GM19240 (cell line): ENCODE data around the gene GNGT2.
"Not testable (repeated sequence)": the region's sequence is repeated elsewhere in the genome, so short reads cannot be mapped to it uniquely, and the experiment has no call there.

Experiments used
- DNase-seq: peaks from one replicate; pipeline ENCODE4 v3.0.0; 2011; ENCODE audit warnings: low spot score; ENCODE audit not compliant: insufficient read length

GNGT2 gene

GRCh38 chr17:49213399-49213798, 3.0 kb upstream of the GNGT2 start:
- no peak for DNase-seq

GRCh38 chr17:49209061-49209571, 1.3 kb downstream of the GNGT2 start:
- DNase-seq: no peak

GRCh38 chr17:49204516-49204915, 5.9 kb downstream of the GNGT2 start:
- DNase-seq: no peak

DNA sequence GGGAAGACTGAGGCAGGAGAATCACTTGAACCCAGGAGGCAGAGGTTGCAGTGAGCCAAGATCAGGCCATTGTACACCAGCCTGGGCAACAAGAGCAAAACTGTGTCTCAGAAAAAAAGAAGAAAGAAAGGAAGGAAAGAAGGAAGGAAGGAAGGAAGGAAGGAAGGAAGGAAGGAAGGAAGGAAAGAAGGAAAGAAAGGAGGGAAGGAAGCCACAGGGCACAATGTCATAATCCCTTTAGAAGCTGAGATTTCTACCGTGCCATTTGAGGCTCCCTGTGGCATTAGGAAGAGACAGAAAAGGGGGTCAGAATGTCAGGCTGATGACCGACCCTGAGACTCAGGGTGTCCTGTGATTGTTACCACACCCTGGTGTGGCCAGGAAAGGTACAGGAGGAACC, 6.6 kb downstream of the GNGT2 start:
- DNase-seq: no peak

DNA sequence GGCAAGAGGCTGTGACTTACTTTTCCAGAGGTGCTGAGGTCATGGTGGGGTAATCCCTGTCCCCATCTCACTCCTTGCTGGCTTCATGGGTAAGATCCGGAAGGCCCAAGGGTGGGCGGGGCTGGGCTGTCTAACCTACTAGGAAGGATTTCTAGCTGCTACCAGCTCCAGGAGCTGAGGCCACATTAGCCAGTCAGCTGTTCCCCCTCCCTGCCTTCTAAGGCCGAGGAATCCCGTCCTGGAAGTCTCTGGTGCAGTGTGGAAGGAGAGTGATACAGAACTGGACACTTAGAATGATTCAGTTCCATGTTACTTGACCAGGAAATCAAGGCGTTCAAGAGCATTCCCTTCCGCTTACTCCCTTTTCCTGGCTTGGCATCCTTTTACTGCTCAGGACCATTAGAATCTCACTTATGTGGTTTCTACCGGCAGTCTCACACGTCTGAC, 8.9 kb downstream of the GNGT2 start:
- no peak for DNase-seq

DNA sequence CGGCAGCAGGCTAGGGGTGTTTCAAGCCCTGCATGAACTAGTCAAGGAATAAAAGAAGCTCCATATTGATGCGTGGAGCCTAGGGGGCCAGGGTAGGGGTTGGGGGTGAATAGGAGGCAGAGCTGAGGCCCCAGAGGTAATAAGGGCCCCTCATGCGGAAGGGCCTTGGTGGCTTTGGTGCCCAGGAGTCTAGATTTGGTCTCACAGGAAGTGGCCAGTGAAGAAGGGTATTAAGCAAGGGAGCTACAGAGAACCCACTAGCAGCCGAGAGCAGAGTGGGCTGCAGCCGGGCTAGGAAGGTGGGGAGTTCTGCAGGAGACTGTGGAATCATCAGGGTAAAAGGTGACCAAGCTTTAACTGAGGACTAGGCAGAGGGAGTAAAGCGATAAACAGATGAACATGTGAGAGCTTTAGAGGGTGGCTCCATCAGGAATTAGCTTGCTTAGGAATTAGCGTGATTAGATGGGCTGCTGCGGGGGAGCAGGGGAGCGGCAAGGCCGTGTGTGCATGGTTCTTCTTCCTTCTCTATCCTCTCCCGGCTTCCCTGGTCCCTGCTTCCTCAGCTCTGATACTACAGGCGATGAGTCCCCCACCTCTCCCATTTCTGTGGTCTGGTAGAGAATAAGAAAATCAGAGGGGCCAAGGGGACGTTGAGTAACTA, 9.8 kb downstream of the GNGT2 start:
- no peak for DNase-seq

DNA sequence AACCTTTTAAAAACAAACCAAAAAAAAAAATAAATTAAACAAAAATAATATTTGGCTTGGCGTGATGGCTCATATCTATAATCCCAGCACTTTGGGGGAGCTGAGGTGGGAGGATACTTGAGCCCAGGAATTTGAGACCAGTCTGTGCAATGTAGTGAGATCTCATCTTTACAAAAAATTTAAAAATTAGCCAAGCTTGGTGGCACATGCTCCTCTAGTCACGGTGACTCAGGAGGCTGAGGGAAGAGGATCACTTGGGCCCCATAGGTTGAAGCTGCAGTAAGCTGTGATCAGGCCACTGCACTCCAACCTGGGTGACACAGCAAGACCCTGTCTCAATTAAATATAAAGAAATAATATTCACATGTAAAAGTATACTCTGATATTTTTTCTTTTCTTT, 12.2 kb downstream of the GNGT2 start:
- no peak for DNase-seq

DNA sequence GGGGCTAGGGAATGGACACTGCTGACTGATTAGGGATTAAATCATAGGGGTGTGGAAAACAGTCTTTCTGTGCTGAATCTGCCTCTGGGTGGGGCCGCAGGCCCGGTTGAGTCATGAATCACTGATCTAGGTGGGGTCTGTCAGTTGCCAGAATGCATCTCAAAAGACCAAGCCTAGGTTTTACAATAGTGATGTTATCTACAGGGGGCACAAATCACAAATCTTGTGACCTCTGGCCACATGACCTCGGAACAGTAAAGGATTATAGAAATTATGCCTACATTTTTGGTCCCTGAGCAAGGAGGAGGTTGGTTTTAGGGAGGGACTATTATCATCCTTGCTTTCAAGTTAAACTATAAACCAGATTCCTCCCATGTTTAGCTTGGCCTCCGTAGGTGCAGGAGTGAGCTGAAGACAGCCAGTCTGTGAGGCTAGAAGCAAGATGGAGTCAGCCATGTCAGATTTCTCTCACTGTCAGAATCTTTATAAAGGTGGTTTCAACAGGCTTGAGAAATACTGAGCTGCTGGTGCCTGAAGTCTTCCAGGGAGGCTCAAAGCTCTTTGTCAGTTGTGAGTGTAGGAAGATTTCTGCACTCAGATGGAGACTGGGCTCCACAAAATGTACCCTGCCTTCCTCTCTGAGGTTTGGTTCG, 12.9 kb downstream of the GNGT2 start:
- no peak for DNase-seq

- DNase-seq: no peak
These were observed 13.9 kb downstream of the GNGT2 start for GRCh38 chr17:49196520-49196919.

DNA sequence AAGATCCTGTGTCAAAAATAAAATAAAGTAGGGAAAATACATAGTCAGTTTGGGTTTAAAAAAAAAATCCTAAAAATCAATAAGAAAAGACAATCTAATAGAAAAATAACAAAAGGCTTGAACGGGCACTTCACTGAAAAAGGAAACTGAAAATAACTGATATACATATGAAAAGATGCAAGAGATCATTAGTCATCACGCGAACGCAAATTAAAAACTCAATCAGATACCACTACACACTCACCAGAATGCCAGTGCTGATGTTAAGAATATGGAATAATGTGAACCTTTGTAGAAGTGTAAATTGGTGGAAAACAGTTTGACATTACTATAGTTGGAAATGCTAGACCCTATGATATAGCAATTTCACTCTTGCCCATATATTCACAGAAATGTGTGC, 14.6 kb downstream of the GNGT2 start:
- DNase-seq: no peak

DNA sequence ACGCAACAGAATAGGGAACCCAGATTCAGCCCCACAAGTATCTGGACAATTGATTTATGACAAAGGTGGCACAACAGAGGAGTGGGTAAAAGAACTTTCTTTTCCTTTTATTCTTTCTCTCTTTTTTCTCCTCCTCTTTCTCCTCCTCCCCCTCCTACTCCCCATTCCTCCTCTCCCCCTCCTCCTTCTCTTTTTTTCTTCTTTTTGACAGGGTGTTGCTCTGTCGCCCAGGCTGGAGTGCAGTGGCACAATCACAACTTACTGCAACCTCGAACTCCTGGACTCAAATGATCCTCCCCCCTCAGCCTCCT, 16.1 kb downstream of the GNGT2 start:
- DNase-seq: no peak

GRCh38 chr17:49193513-49194296, 16.7 kb downstream of the GNGT2 start:
- DNase-seq: peak; percentile 22

- DNase-seq: no peak
These were observed 18.2 kb downstream of the GNGT2 start for GRCh38 chr17:49191917-49192741.

DNA sequence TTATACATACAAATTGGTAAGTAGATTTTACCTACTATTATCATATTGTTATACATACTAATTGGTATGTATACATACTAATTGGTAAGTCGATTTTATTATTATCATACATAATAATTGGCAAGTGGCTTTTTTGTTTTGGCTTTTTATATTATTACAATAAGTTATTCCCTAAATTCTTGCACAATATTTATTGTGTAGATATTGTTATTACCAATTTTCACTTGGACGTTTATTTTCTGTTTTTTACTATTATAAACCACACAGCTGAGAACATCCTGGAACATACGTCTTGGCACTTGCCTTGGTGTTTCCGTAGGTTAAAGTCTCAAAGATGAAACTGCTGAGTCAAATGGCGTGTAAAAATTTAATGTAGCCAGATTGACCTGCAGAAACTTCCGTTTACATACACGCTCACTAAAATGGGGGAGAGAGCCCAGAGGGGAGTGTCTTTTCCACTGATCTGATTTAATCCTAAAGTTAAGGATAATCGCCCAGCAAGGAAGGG, 18.9 kb downstream of the GNGT2 start:
- no peak for DNase-seq

GRCh38 chr17:49190932-49191331, 19.4 kb downstream of the GNGT2 start:
- DNase-seq: no peak

DNA sequence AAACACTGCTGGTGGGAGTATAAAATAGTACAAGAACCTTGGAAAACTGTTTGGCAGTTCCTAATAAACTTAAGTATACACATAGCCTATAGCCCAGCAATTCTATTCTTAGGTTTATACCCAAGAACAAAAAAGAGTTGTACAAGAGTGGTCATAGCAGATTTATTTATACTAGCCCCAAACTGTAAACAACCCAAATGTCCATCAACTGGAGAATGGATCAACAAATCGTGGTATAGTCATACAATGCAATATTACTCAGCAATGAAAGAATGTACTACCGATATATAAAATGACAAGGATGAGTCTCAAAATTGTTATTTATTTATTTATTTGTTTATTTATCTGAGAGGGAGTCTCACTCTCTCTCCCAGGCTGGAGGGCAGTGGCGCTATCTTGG, 23.1 kb downstream of the GNGT2 start:
- DNase-seq: no peak

GRCh38 chr17:49185381-49185780, 25.0 kb downstream of the GNGT2 start:
- DNase-seq: not testable (repeated sequence)

GRCh38 chr17:49184522-49184921, 25.9 kb downstream of the GNGT2 start:
- not testable (repeated sequence) for DNase-seq

- DNase-seq: no peak
These were observed 26.6 kb downstream of the GNGT2 start for GRCh38 chr17:49183801-49184200.

DNA sequence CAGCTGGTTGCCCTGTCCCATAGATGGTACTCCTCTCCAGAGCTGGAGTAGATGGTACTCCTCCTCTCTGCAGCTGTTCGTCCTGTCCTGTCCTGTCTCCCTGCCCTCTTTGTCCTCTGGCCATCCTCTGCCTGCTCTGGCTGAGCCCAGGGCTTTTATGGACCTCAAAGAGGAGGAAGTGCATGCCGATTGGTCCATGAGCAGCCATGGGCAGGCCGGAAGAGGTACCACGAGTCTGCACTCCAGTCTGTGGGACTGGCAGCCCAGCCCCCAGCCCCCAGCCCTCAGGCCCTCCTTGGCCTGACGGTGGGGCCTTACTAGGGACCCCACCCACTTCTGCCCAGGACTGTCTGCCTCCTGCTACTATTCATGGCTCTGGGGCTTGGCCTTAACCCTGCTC, 27.0 kb downstream of the GNGT2 start:
- no peak for DNase-seq

- DNase-seq: no peak
These were observed 29.3 kb downstream of the GNGT2 start for GRCh38 chr17:49180998-49181635.
